Type B pancreatic cell (in vitro differentiated cells): Measurements from ENCODE around the gene MS4A15. TPM values are rescaled to one million over a fixed set of nuclear protein-coding genes. Genes with fewer than 3 reads are reported as not detected.
"Not testable (repeated sequence)": the region's sequence is repeated elsewhere in the genome, so short reads cannot be mapped to it uniquely, and the experiment has no call there.

Experiments used
- DNase-seq: peaks from one replicate; pipeline ENCODE4 v3.0.0; 2021; ENCODE audit warnings: mixed read lengths; ENCODE audit not compliant: unreplicated experiment; ENCODE audit errors: extremely low spot score
- H3K27ac Mint-ChIP-seq: 2 replicates; pipeline ENCODE4 v1.8.0; 2021; ENCODE audit warnings: mild to moderate bottlenecking, mixed read lengths
- H3K27me3 Mint-ChIP-seq: 2 replicates; pipeline ENCODE4 v1.8.0; 2021; ENCODE audit warnings: mixed read lengths
- H3K36me3 Mint-ChIP-seq: 2 replicates; pipeline ENCODE4 v1.8.0; 2021; ENCODE audit warnings: mixed read lengths
- H3K4me1 Mint-ChIP-seq: one replicate; pipeline ENCODE4 v1.8.0; 2021; ENCODE audit warnings: mixed read lengths; ENCODE audit not compliant: unreplicated experiment
- H3K4me3 Mint-ChIP-seq: 2 replicates; pipeline ENCODE4 v1.8.0; 2021; ENCODE audit warnings: mild to moderate bottlenecking, mixed read lengths
- H3K9me3 Mint-ChIP-seq: 2 replicates; pipeline ENCODE4 v1.8.0; 2021; ENCODE audit warnings: mixed read lengths
- total RNA-seq: library from RNA; stranded (reverse); gene quantifications from 2 replicates; pipeline ENCODE4 v1.2.1, GENCODE V29; 2021; ENCODE audit warnings: low replicate concordance
- TF ChIP-seq, protein P1 (sequence below): fragments of 200-600 bp; sonication (generic); conservative IDR thresholded peaks from 2 replicates; pipeline ENCODE4 v1.5.0; 2021; ENCODE audit warnings: antibody characterized with exemption, mild to moderate bottlenecking

MS4A15 gene
- total RNA-seq, 1 donor from 2014 or later, result 0.27 TPM

DNA sequence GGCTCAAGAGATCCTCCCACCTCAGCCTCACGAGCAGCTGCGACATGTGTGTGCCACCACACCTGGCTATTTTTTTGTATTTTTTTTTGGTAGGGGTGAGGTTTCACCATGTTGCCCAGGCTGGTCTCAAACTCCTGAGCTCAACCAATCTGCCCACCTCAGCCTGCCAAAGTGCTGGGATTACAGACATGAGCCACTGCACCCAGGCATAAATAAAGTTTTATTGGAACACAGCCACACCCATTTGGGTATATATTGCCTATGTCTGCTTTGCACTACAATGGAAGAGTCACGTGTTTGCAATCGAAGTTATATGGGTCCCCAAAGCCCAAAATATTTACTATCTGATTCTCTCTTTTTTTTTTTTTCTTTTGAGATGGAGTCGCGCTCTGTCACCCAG, 1.8 kb upstream of the MS4A15 start:
- H3K27me3 Mint-ChIP-seq, result peaks cover 13% of the 10 kb centered on the region
- DNase-seq, result no peak

DNA sequence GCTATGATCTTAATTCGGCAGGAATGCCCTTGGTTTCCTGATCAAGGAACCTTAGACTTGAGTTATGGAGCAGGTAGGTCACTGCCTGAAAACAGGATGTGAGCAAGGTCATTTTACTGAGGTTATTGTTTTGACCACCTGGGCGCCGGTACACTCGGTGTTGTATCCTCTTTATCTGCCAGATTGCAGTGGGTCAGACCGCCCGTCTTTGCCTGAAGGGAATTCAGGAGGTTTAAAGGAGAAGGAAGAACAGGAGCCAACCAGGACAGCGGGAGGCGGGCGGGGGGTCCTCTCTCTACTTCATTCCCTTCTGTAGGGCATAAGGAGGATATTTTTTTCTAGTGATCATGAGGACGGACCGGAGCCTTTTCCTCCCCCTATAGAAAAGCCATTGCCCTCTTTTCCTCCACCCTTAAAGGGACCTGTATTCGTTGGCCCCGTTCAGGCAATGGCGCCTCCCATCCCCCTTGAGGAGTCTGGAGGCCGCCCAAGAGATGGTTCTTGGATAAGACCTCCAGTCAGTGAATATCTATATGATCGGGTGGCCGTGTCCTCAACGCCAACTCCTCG, 649 bp downstream of the MS4A15 start:
- Mint-ChIP-seq H3K27ac (no peak overlapping the region), H3K27me3 (peaks cover 11% of the 10 kb centered on the region), H3K36me3 (no peaks in the 10 kb centered on the region), H3K4me1 (no peaks in the 10 kb centered on the region), H3K9me3 (no peaks in the 10 kb centered on the region), H3K4me3 (no peak overlapping the region)
- DNase-seq, result no peak
- TF ChIP-seq, protein P1, sequence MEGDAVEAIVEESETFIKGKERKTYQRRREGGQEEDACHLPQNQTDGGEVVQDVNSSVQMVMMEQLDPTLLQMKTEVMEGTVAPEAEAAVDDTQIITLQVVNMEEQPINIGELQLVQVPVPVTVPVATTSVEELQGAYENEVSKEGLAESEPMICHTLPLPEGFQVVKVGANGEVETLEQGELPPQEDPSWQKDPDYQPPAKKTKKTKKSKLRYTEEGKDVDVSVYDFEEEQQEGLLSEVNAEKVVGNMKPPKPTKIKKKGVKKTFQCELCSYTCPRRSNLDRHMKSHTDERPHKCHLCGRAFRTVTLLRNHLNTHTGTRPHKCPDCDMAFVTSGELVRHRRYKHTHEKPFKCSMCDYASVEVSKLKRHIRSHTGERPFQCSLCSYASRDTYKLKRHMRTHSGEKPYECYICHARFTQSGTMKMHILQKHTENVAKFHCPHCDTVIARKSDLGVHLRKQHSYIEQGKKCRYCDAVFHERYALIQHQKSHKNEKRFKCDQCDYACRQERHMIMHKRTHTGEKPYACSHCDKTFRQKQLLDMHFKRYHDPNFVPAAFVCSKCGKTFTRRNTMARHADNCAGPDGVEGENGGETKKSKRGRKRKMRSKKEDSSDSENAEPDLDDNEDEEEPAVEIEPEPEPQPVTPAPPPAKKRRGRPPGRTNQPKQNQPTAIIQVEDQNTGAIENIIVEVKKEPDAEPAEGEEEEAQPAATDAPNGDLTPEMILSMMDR, result no peak

More for the DNA sequence above, 1.8 kb upstream of the MS4A15 start:
- TF ChIP-seq, protein P1, result no peak
- H3K4me3 Mint-ChIP-seq, result no peak overlapping the region
- no peaks in the 10 kb centered on the region for H3K36me3 Mint-ChIP-seq
- no peaks in the 10 kb centered on the region for H3K4me1 Mint-ChIP-seq
- H3K27ac Mint-ChIP-seq, result no peak overlapping the region
- no peaks in the 10 kb centered on the region for H3K9me3 Mint-ChIP-seq

DNA sequence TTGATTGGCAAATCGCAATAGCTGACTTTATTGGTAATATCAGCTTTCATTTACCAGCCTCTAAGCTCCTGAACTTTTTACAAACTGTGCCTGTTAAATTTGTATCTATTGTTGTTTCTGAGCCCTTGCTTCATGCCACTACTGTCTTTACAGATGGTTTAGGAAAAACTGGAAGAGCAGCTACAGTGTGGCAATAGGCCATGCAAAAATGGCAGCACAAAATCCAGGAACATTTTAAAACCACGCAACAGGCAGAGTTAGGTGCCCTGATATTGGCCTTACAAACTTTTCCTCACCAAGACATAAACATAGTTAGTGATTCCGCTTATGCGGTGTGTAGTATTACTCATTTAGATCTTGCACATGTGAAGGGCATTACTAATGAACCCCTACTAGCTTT, 2.0 kb downstream of the MS4A15 start:
- not testable (repeated sequence) for H3K36me3 Mint-ChIP-seq, H3K4me1 Mint-ChIP-seq, H3K27ac Mint-ChIP-seq, H3K9me3 Mint-ChIP-seq, DNase-seq, H3K4me3 Mint-ChIP-seq, H3K27me3 Mint-ChIP-seq

DNA sequence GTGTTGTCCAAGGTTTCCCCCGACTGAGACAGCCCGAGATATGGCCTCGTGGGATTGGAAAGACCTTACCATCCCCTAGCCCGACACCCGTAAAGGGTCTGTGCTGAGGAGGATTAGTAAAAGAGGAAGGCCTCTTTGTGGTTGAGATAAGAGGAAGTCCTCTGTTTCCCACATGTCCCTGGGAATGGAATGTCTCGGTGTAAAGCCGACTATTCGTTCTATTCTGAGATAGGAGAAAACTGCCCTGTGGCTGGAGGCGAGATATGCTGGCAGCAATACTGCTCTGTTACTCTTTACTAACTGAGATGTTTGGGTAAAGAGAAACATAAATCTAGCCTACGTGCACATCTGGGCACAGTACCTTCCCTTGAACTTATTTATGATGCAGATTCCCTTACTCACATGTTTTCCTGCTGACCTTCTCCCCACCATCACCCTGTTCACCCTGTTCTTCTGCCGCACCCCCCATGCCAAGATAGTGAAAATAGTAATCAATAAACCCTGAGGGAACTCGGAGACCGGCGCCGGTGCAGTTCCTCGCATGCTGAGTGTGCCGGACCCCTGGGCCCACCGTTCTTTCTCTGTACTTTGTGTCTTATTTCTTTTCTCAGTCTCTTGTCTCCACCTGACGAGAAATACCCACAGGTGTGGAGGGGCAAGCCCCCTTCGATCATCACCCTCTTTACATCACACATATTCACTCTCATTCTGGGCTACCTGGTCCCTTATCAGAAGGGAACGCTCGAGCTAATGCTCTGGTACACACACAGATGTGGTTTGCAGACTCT, 3.0 kb downstream of the MS4A15 start:
- not testable (repeated sequence) for H3K4me3 Mint-ChIP-seq, H3K36me3 Mint-ChIP-seq, H3K4me1 Mint-ChIP-seq, DNase-seq, H3K27me3 Mint-ChIP-seq, H3K27ac Mint-ChIP-seq, H3K9me3 Mint-ChIP-seq

DNA sequence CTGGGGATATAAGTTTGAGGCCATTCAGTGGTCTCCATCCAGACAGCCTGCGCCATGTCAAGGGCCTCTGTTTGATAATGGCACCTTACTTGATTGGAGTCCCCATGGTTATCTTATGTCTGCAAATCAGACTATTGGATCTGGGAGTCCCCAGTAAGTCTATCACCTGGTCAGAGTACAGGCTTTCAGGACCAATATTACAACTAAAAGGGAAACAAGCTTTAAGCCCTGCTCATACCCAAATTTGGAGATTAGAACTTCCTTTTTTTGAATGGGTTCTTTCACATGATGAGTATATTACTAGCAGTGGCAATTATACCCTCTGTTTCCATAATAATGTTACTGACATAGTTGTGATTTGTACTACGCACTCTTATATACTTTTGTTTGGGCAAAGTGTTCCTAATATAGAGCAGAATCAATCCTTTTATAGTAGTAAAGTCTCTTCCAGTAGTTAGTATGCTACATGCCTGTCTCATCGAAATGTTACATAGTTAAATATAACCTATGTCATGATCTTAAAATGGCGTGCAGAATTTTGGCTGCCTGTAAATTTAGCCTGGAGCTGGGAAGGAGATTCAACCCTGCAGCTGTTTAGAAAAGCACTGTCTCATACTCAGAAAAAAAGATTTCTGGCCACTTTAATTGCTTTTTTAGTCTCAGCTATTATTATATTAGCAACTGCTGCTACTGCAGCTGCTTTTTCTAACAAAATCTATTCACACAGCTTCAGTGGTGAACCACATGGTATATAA, 4.9 kb downstream of the MS4A15 start:
- Mint-ChIP-seq H3K9me3 (no peaks in the 10 kb centered on the region), H3K36me3 (no peaks in the 10 kb centered on the region), H3K27me3 (peaks cover 3% of the 10 kb centered on the region), H3K27ac (no peak overlapping the region), H3K4me3 (no peak overlapping the region), H3K4me1 (no peaks in the 10 kb centered on the region)
- TF ChIP-seq, protein P1, result no peak
- no peak for DNase-seq

DNA sequence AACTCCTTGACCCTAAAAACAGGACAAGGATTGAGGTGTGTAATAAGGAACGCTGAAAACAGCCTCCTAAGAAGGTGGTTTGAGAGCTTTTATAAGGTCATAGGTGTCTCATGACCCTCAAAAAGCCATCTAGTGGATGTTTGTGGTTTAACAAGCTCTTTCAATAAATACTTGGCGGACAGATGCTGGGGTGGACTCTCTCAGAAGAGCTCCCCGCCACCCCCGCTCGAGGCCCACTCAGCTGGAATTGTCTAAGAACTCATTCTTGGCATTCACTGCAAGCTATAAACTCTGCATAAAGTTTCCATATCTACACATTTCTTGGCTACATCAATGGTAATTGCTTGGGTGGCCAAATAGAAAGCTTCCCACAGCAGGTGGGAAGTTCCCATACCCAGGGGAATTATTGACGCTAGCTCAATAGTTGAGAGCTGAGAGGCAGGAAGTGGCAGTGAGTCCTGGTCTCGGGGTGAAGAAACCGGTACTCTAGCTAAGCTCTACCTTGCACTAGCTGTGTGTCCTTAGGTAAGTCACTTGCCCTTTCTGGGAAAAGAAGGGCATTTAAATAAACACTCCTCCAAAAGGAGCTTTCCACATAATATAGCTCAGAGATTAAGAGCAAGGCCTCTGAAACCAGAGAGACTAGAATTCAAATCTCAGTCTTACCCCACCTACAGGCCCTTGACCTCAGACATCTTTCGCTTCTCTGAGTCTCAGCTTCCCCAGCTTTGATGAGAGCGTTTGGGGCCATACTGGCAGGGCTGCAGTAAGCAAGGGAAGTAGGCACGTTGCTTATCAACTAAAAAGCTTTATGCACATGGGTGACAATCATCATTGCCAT, 6.4 kb downstream of the MS4A15 start:
- Mint-ChIP-seq H3K9me3 (no peaks in the 10 kb centered on the region), H3K4me1 (no peaks in the 10 kb centered on the region), H3K36me3 (no peaks in the 10 kb centered on the region), H3K4me3 (no peak overlapping the region), H3K27me3 (peaks cover 8% of the 10 kb centered on the region), H3K27ac (no peak overlapping the region)
- TF ChIP-seq, protein P1, result peak; percentile 62
- no peak for DNase-seq
